SK-N-SH (cell line): ENCODE data around the gene POU2F1. TPM values are rescaled to one million over a fixed set of nuclear protein-coding genes. Genes with fewer than 3 reads are reported as not detected.

Experiments used
- CTCF ChIA-PET: fragments of 300-600, 350-600 bp; formaldehyde crosslinking; extraction: SDS; loops from one replicate; lab custom pipeline; 2021; lab: Yijun Ruan, JAX
- POLR2A ChIA-PET: fragments of 350-600 bp; sonication (Branson Sonifier 250); formaldehyde crosslinking; extraction: SDS; loops from one replicate; lab custom pipeline; 2020; ENCODE audit warnings: antibody characterized with exemption, inconsistent platforms; lab: Yijun Ruan, JAX
- DNase-seq: peaks from one replicate; pipeline ENCODE4 v3.0.0; 2012
- H2AFZ ChIP-seq: fragments of 200-600 bp; sonication (generic); 2 replicates; pipeline ENCODE4 v1.8.1; 2016; ENCODE audit warnings: antibody characterized with exemption, mild to moderate bottlenecking, low read depth
- H3F3A ChIP-seq: fragments of 200-600 bp; sonication (generic); replicated peaks from 2 replicates; pipeline ENCODE3; 2016; ENCODE audit warnings: antibody characterized with exemption, mild to moderate bottlenecking; ENCODE audit not compliant: insufficient read depth
- H3K27ac ChIP-seq, 2 experiments: fragments of 200-500 bp in 1 of 2; fragments of 200-600 bp in 1 of 2; sonication (Bioruptor generic) in 1 of 2; sonication (generic), shearing (Covaris generic) in 1 of 2; 2 replicates each; pipeline versions ENCODE4 v1.5.1 to v1.6.1; 2014 to 2016; ENCODE audit warnings: low read depth in 2 of 2, inconsistent platforms in 1 of 2, low read length in 1 of 2, mild to moderate bottlenecking in 1 of 2, mixed read lengths in 1 of 2
- H3K27me3 ChIP-seq: fragments of 200-600 bp; sonication (generic), shearing (Covaris generic); 2 replicates; pipeline ENCODE4 v1.6.1; 2016; ENCODE audit warnings: mixed run types; ENCODE audit not compliant: insufficient read depth
- H3K36me3 ChIP-seq, 2 experiments: fragments of 200-500 bp in 1 of 2; fragments of 200-600 bp in 1 of 2; sonication (Bioruptor generic) in 1 of 2; sonication (generic) in 1 of 2; replicated peaks in 1 of 2; 2 replicates each; pipeline versions ENCODE3 to v1.5.1; 2014 to 2016; ENCODE audit warnings: low read length in 1 of 2, mild to moderate bottlenecking in 1 of 2; ENCODE audit not compliant: insufficient read depth in 2 of 2, control insufficient read depth in 1 of 2
- H3K4me1 ChIP-seq, 2 experiments: fragments of 200-500 bp in 1 of 2; fragments of 200-600 bp in 1 of 2; sonication (Bioruptor generic) in 1 of 2; sonication (generic), shearing (Covaris generic) in 1 of 2; 2 replicates each; pipeline versions ENCODE4 v1.5.1 to v1.6.1; 2014 to 2016; ENCODE audit warnings: low read depth in 1 of 2, low read length in 1 of 2, mixed run types in 1 of 2; ENCODE audit not compliant: insufficient read depth in 2 of 2, control insufficient read depth in 1 of 2
- H3K4me2 ChIP-seq: fragments of 200-600 bp; sonication (generic), shearing (Covaris generic); 2 replicates; pipeline ENCODE4 v1.6.1; 2017; ENCODE audit warnings: mixed run types
- H3K4me3 ChIP-seq, 2 experiments: fragments of 200-500 bp in 1 of 2; fragments of 200-600 bp in 1 of 2; sonication (Bioruptor generic) in 1 of 2; sonication (generic), shearing (Covaris generic) in 1 of 2; 2 replicates each; pipeline versions ENCODE4 v1.5.1 to v1.8.1; 2014 to 2016; ENCODE audit warnings: low read depth in 2 of 2, inconsistent platforms in 1 of 2, low read length in 1 of 2, mild to moderate bottlenecking in 1 of 2, mixed read lengths in 1 of 2, moderate library complexity in 1 of 2
- H3K79me2 ChIP-seq: fragments of 200-600 bp; sonication (generic); 2 replicates; pipeline ENCODE4 v1.8.1; 2017; ENCODE audit warnings: mild to moderate bottlenecking; ENCODE audit not compliant: insufficient read depth
- H3K9ac ChIP-seq: fragments of 200-600 bp; sonication (generic); 2 replicates; pipeline ENCODE4 v1.6.1; 2017; ENCODE audit warnings: mixed run types
- H3K9me2 ChIP-seq: fragments of 200-600 bp; sonication (generic); 2 replicates; pipeline ENCODE4 v1.6.1; 2017; ENCODE audit warnings: mixed run types
- H3K9me3 ChIP-seq: fragments of 200-600 bp; sonication (generic); 2 replicates; pipeline ENCODE4 v1.6.1; 2017; ENCODE audit warnings: mixed run types, mild to moderate bottlenecking, moderate library complexity
- H4K20me1 ChIP-seq: fragments of 200-600 bp; sonication (generic); 2 replicates; pipeline ENCODE4 v1.6.1; 2017; ENCODE audit warnings: mild to moderate bottlenecking, mixed run types; ENCODE audit not compliant: insufficient read depth
- CHD2 ChIP-seq: fragments of 150-350 bp; IDR thresholded peaks from 2 replicates; pipeline ENCODE4 v1.6.1; 2018; ENCODE audit warnings: low read length; ENCODE audit not compliant: partially characterized antibody
- EP300 ChIP-seq, 2 experiments: IDR thresholded peaks; 2 replicates each; pipeline versions ENCODE4 v1.4.0 to v1.6.1; 2012; ENCODE audit warnings: borderline replicate concordance in 1 of 2, low read depth in 1 of 2, low read length in 1 of 2
- EZH2phosphoT487 ChIP-seq: fragments of 200-600 bp; sonication (generic); IDR thresholded peaks from 2 replicates; pipeline ENCODE4 v1.6.1; 2017; ENCODE audit warnings: low read depth, mixed run types, mild to moderate bottlenecking, antibody characterized with exemption, moderate library complexity, borderline replicate concordance
- GABPA ChIP-seq: IDR thresholded peaks from 2 replicates; pipeline ENCODE4 v1.4.0; 2012; ENCODE audit warnings: low read depth, mild to moderate bottlenecking
- JUND ChIP-seq: IDR thresholded peaks from 2 replicates; pipeline ENCODE4 v1.4.0; 2012
- MEF2A ChIP-seq: IDR thresholded peaks from 2 replicates; pipeline ENCODE4 v1.4.0; 2012; ENCODE audit warnings: low read depth, borderline replicate concordance
- NRF1 ChIP-seq: IDR thresholded peaks from 2 replicates; pipeline ENCODE4 v1.6.1; 2012; ENCODE audit warnings: low read depth, mild to moderate bottlenecking, low read length
- POLR2AphosphoS5 ChIP-seq: IDR thresholded peaks from 2 replicates; pipeline ENCODE4 v1.6.1; 2012; ENCODE audit warnings: low read depth, low read length
- RFX5 ChIP-seq: IDR thresholded peaks from 2 replicates; pipeline ENCODE4 v1.6.1; 2012; ENCODE audit warnings: mild to moderate bottlenecking, improper control_type of control experiment, low read length
- RXRA ChIP-seq: IDR thresholded peaks from 2 replicates; pipeline ENCODE4 v1.4.0; 2012; ENCODE audit warnings: low read depth, mild to moderate bottlenecking, borderline replicate concordance
- TAF1 ChIP-seq: IDR thresholded peaks from 2 replicates; pipeline ENCODE4 v1.6.1; 2012; ENCODE audit warnings: low read depth, mild to moderate bottlenecking, low read length, moderate library complexity, borderline replicate concordance
- TEAD4 ChIP-seq: IDR thresholded peaks from 2 replicates; pipeline ENCODE4 v1.4.0; 2012; ENCODE audit warnings: mild to moderate bottlenecking, borderline replicate concordance; ENCODE audit not compliant: insufficient read depth
- WGBS: methylation state at CpG from one replicate; pipeline ENCODE4 v1.1.6; 2017; ENCODE audit warnings: low lambda C conversion rate; 5-methylcytosine and 5-hydroxymethylcytosine counted together
- polyA plus RNA-seq, 3 experiments: library from polyadenylated mRNA; depleted of rRNA; stranded (reverse); fragments of >200 nt; gene quantifications; 2 replicates each; pipeline ENCODE4 v1.2.3, GENCODE V29; 2012
- TF ChIP-seq, protein P1 (sequence below): fragments of 150-350 bp; IDR thresholded peaks from 2 replicates; pipeline ENCODE4 v1.6.1; 2016; ENCODE audit warnings: mild to moderate bottlenecking, low read depth, low read length
- TF ChIP-seq, protein P2 (sequence below): fragments of 150-350 bp; IDR thresholded peaks from 2 replicates; pipeline ENCODE4 v1.6.1; 2017; ENCODE audit warnings: antibody characterized with exemption, low read length, low read depth, borderline replicate concordance
- TF ChIP-seq, protein P3 (sequence below): fragments of 200-600 bp; sonication (generic); IDR thresholded peaks from 2 replicates; pipeline ENCODE4 v1.6.1; 2017; ENCODE audit warnings: antibody characterized with exemption, mild to moderate bottlenecking, moderate library complexity
- TF ChIP-seq, protein P4 (sequence below): IDR thresholded peaks from 2 replicates; pipeline ENCODE4 v1.6.1; 2012; ENCODE audit warnings: mild to moderate bottlenecking, low read depth, low read length, moderate library complexity
- TF ChIP-seq, protein P5 (sequence below): IDR thresholded peaks from 2 replicates; pipeline ENCODE4 v1.4.0; 2012; ENCODE audit warnings: low read depth
- TF ChIP-seq, protein P6 (sequence below): IDR thresholded peaks from 2 replicates; pipeline ENCODE4; 2012

Gene POU2F1
- polyA plus RNA-seq, 1 of the 3 experiments (the other 2 are of a cell fraction) = 1.2 TPM

DNA sequence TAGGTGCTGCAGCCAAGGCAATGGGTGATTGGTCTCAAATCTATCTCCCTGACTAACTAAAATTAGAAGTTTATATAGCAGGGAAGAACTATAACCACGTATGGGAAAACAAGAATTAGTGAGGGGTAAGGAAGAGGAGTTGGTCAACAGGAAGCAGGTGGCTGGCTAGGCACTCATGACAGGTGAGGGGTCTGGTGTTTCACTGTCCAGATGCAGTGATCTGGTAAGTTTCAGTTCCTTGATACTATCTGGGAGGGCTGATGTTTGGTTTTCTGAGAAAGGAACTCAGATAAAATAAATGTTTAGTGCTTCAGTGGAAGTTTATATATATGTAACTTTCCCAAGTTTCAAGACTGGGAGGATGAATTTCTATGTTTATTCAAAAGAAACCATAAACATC lies 11.6 kb upstream of the POU2F1 start:
- no peaks in the 10 kb centered on the region for H3K4me1 ChIP-seq
- H2AFZ ChIP-seq = no peak overlapping the region
- no peak overlapping the region for H3K4me3 ChIP-seq
- H3K9me3 ChIP-seq = no peaks in the 10 kb centered on the region
- H3F3A ChIP-seq = no peaks in the 10 kb centered on the region
- H3K79me2 ChIP-seq = no peaks in the 10 kb centered on the region
- no peak overlapping the region for H3K27ac ChIP-seq
- no peaks in the 10 kb centered on the region for H4K20me1 ChIP-seq
- H3K9me2 ChIP-seq = no peaks in the 10 kb centered on the region
- H3K27me3 ChIP-seq = no peaks in the 10 kb centered on the region
- TF ChIP-seq TAF1 = no peak
- TF ChIP-seq, protein P1, sequence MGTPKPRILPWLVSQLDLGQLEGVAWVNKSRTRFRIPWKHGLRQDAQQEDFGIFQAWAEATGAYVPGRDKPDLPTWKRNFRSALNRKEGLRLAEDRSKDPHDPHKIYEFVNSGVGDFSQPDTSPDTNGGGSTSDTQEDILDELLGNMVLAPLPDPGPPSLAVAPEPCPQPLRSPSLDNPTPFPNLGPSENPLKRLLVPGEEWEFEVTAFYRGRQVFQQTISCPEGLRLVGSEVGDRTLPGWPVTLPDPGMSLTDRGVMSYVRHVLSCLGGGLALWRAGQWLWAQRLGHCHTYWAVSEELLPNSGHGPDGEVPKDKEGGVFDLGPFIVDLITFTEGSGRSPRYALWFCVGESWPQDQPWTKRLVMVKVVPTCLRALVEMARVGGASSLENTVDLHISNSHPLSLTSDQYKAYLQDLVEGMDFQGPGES = no peak
- no peak for TF ChIP-seq MEF2A
- TF ChIP-seq, protein P2, sequence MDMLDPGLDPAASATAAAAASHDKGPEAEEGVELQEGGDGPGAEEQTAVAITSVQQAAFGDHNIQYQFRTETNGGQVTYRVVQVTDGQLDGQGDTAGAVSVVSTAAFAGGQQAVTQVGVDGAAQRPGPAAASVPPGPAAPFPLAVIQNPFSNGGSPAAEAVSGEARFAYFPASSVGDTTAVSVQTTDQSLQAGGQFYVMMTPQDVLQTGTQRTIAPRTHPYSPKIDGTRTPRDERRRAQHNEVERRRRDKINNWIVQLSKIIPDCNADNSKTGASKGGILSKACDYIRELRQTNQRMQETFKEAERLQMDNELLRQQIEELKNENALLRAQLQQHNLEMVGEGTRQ = no peak
- TF ChIP-seq EZH2phosphoT487 = no peak
- TF ChIP-seq CHD2 = no peak
- TF ChIP-seq JUND = no peak
- no peak for TF ChIP-seq RFX5
- TF ChIP-seq TEAD4 = no peak
- TF ChIP-seq, protein P3, sequence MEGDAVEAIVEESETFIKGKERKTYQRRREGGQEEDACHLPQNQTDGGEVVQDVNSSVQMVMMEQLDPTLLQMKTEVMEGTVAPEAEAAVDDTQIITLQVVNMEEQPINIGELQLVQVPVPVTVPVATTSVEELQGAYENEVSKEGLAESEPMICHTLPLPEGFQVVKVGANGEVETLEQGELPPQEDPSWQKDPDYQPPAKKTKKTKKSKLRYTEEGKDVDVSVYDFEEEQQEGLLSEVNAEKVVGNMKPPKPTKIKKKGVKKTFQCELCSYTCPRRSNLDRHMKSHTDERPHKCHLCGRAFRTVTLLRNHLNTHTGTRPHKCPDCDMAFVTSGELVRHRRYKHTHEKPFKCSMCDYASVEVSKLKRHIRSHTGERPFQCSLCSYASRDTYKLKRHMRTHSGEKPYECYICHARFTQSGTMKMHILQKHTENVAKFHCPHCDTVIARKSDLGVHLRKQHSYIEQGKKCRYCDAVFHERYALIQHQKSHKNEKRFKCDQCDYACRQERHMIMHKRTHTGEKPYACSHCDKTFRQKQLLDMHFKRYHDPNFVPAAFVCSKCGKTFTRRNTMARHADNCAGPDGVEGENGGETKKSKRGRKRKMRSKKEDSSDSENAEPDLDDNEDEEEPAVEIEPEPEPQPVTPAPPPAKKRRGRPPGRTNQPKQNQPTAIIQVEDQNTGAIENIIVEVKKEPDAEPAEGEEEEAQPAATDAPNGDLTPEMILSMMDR = no peak
- TF ChIP-seq, protein P4, sequence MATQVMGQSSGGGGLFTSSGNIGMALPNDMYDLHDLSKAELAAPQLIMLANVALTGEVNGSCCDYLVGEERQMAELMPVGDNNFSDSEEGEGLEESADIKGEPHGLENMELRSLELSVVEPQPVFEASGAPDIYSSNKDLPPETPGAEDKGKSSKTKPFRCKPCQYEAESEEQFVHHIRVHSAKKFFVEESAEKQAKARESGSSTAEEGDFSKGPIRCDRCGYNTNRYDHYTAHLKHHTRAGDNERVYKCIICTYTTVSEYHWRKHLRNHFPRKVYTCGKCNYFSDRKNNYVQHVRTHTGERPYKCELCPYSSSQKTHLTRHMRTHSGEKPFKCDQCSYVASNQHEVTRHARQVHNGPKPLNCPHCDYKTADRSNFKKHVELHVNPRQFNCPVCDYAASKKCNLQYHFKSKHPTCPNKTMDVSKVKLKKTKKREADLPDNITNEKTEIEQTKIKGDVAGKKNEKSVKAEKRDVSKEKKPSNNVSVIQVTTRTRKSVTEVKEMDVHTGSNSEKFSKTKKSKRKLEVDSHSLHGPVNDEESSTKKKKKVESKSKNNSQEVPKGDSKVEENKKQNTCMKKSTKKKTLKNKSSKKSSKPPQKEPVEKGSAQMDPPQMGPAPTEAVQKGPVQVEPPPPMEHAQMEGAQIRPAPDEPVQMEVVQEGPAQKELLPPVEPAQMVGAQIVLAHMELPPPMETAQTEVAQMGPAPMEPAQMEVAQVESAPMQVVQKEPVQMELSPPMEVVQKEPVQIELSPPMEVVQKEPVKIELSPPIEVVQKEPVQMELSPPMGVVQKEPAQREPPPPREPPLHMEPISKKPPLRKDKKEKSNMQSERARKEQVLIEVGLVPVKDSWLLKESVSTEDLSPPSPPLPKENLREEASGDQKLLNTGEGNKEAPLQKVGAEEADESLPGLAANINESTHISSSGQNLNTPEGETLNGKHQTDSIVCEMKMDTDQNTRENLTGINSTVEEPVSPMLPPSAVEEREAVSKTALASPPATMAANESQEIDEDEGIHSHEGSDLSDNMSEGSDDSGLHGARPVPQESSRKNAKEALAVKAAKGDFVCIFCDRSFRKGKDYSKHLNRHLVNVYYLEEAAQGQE = no peak
- TF ChIP-seq, protein P5, sequence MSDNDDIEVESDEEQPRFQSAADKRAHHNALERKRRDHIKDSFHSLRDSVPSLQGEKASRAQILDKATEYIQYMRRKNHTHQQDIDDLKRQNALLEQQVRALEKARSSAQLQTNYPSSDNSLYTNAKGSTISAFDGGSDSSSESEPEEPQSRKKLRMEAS = no peak
- TF ChIP-seq POLR2AphosphoS5 = no peak
- TF ChIP-seq NRF1 = no peak
- no peak for TF ChIP-seq GABPA
- TF ChIP-seq, protein P6, sequence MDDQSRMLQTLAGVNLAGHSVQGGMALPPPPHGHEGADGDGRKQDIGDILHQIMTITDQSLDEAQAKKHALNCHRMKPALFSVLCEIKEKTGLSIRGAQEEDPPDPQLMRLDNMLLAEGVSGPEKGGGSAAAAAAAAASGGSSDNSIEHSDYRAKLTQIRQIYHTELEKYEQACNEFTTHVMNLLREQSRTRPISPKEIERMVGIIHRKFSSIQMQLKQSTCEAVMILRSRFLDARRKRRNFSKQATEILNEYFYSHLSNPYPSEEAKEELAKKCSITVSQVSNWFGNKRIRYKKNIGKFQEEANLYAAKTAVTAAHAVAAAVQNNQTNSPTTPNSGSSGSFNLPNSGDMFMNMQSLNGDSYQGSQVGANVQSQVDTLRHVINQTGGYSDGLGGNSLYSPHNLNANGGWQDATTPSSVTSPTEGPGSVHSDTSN = no peak
- no peak for TF ChIP-seq EP300 (IDR thresholded peaks at IDR 0.05; ENCODE audit: borderline replicate concordance in 1 of 2, low read depth in 1 of 2, low read length in 1 of 2)
- no peak for TF ChIP-seq RXRA
- CTCF ChIA-PET = no interaction called here
- H3K36me3 ChIP-seq = no peaks in the 10 kb centered on the region
- no peak overlapping the region for H3K9ac ChIP-seq
- POLR2A ChIA-PET = no interaction called here
- WGBS = 39% methylated on average over 1 of the region's 1 CpG
- H3K4me2 ChIP-seq = no peak overlapping the region
- DNase-seq = no peak
